CD14-positive monocyte (primary cell): ENCODE results near the gene OBSCN. TPM values are rescaled to one million over a fixed set of nuclear protein-coding genes. Genes with fewer than 3 reads are reported as not detected.

ENCODE experiments used
- DNase-seq, 3 donors: peaks; one replicate each; pipeline ENCODE4 v3.0.0-alpha.2; 2011 to 2022
- H2AFZ ChIP-seq: 2 replicates; pipeline ENCODE4 v1.6.0; 2012; ENCODE audit warnings: mild to moderate bottlenecking, low read depth, low read length, inconsistent platforms; ENCODE audit not compliant: insufficient read depth, poor library complexity, severe bottlenecking
- H3K27ac ChIP-seq, 2 donors: 1 replicate in 1 of 2; 2 replicates in 1 of 2; pipeline ENCODE4 v1.5.1; 2012 to 2013; ENCODE audit warnings: low read length in 2 of 2, control low read depth in 1 of 2, inconsistent platforms in 1 of 2, low read depth in 1 of 2, mild to moderate bottlenecking in 1 of 2
- H3K27me3 ChIP-seq, 2 donors: one replicate each; pipeline versions ENCODE4 v1.6.0 to v1.6.1; 2011 to 2013; ENCODE audit warnings: low read length in 2 of 2; ENCODE audit not compliant: control insufficient read depth in 2 of 2, insufficient read depth in 2 of 2
- H3K36me3 ChIP-seq, 2 donors: replicated peaks in 1 of 2; 1 replicate in 1 of 2; 2 replicates in 1 of 2; pipeline versions ENCODE4 v1.5.1 to v1.6.1; 2012 to 2013; ENCODE audit warnings: low read length in 2 of 2, control low read depth in 1 of 2, inconsistent platforms in 1 of 2, mild to moderate bottlenecking in 1 of 2; ENCODE audit not compliant: insufficient read depth in 2 of 2, control insufficient read depth in 1 of 2
- H3K4me1 ChIP-seq, 2 donors: 1 replicate in 1 of 2; 2 replicates in 1 of 2; pipeline versions ENCODE4 v1.5.1 to v1.6.1; 2012 to 2013; ENCODE audit warnings: low read length in 2 of 2, control low read depth in 1 of 2, inconsistent platforms in 1 of 2, mild to moderate bottlenecking in 1 of 2, moderate library complexity in 1 of 2; ENCODE audit not compliant: insufficient read depth in 2 of 2, control insufficient read depth in 1 of 2
- H3K4me2 ChIP-seq: replicated peaks from 2 replicates; pipeline ENCODE3; 2012; ENCODE audit warnings: low read length, moderate library complexity, mild to moderate bottlenecking; ENCODE audit not compliant: poor library complexity, severe bottlenecking; ENCODE audit errors: extremely low read depth
- H3K4me3 ChIP-seq, 3 experiments: fragments of 200-600 bp in 1 of 3; sonication (generic) in 1 of 3; replicated peaks in 1 of 3; 1 replicate in 2 of 3; 2 replicates in 1 of 3; pipeline ENCODE4 v1.5.1; 2011 to 2013; ENCODE audit warnings: low read length in 3 of 3, mild to moderate bottlenecking in 3 of 3, control low read depth in 2 of 3, low read depth in 2 of 3, inconsistent platforms in 1 of 3, moderate library complexity in 1 of 3
- H3K79me2 ChIP-seq: 2 replicates; pipeline ENCODE4 v1.6.0; 2012; ENCODE audit warnings: mild to moderate bottlenecking, control low read depth, inconsistent platforms, low read length, moderate library complexity; ENCODE audit not compliant: insufficient read depth
- H3K9ac ChIP-seq: 2 replicates; pipeline ENCODE4 v1.6.0; 2017; ENCODE audit warnings: low read length, mild to moderate bottlenecking; ENCODE audit not compliant: insufficient read depth, poor library complexity, severe bottlenecking
- H3K9me3 ChIP-seq, 2 donors: replicated peaks in 1 of 2; 1 replicate in 1 of 2; 2 replicates in 1 of 2; pipeline versions ENCODE4 v1.5.1 to v1.6.1; 2012 to 2013; ENCODE audit warnings: low read length in 2 of 2, control low read depth in 1 of 2; ENCODE audit not compliant: control insufficient read depth in 1 of 2, insufficient read depth in 1 of 2
- H4K20me1 ChIP-seq: 2 replicates; pipeline ENCODE4 v1.6.0; 2012; ENCODE audit warnings: mild to moderate bottlenecking, low read length, control low read depth, moderate library complexity; ENCODE audit not compliant: insufficient read depth
- H3K27ac Mint-ChIP-seq, 7 donors: one replicate each; pipeline ENCODE4 v1.8.0; 2020; ENCODE audit warnings: mild to moderate bottlenecking in 7 of 7, mixed read lengths in 7 of 7, moderate library complexity in 6 of 7, inconsistent platforms in 2 of 7
- H3K27me3 Mint-ChIP-seq, 3 donors: one replicate each; pipeline ENCODE4 v1.8.0; 2021 to 2022; ENCODE audit warnings: low read depth in 3 of 3, mild to moderate bottlenecking in 3 of 3, mixed read lengths in 3 of 3, moderate library complexity in 3 of 3, inconsistent platforms in 1 of 3
- H3K36me3 Mint-ChIP-seq, 2 donors: one replicate each; pipeline ENCODE4 v1.8.0; 2020; ENCODE audit warnings: mixed read lengths in 2 of 2, inconsistent platforms in 1 of 2, mild to moderate bottlenecking in 1 of 2
- H3K4me1 Mint-ChIP-seq: one replicate; pipeline ENCODE4 v1.8.0; 2020; ENCODE audit warnings: mild to moderate bottlenecking, mixed read lengths
- H3K4me3 Mint-ChIP-seq, 2 donors: one replicate each; pipeline ENCODE4 v1.8.0; 2020; ENCODE audit warnings: mild to moderate bottlenecking in 2 of 2, mixed read lengths in 2 of 2, moderate library complexity in 1 of 2
- H3K9me3 Mint-ChIP-seq, 7 donors: one replicate each; pipeline ENCODE4 v1.8.0; 2020 to 2022; ENCODE audit warnings: mixed read lengths in 7 of 7, mild to moderate bottlenecking in 6 of 7, moderate library complexity in 6 of 7, inconsistent platforms in 2 of 7
- WGBS: methylation state at CpG from one replicate; pipeline ENCODE4 v1.1.5; 2013; ENCODE audit warnings: missing lambda C conversion rate; ENCODE audit not compliant: insufficient coverage; 5-methylcytosine and 5-hydroxymethylcytosine counted together
- intact Hi-C, 2 donors: fragments of 100-400 bp; cut with micrococcal nuclease; formaldehyde crosslinking; loops; one replicate each; pipeline versions ENCODE4 v1.15.0 to v1.15.1; 2023
- polyA plus RNA-seq, 3 donors: library from polyadenylated mRNA; depleted of rRNA in 1 of 3; unstranded in 2 of 3; stranded (reverse) in 1 of 3; fragments of 300-500 nt in 2 of 3; fragments of >200 nt in 1 of 3; fragmentation: Illumina TruSeq in 2 of 3; gene quantifications; 1 replicate in 2 of 3; 2 replicates in 1 of 3; pipeline ENCODE4 v1.2.3, GENCODE V29; 2012 to 2021
- TF ChIP-seq, protein P1 (sequence below): fragments of 200-600 bp; IDR thresholded peaks from one replicate; pipeline ENCODE4 v1.8.0; 2022; ENCODE audit warnings: antibody characterized with exemption, mild to moderate bottlenecking

OBSCN gene
- polyA plus RNA-seq, 3 donors = 0.57 to 1.5 (median 0.76) TPM

DNA sequence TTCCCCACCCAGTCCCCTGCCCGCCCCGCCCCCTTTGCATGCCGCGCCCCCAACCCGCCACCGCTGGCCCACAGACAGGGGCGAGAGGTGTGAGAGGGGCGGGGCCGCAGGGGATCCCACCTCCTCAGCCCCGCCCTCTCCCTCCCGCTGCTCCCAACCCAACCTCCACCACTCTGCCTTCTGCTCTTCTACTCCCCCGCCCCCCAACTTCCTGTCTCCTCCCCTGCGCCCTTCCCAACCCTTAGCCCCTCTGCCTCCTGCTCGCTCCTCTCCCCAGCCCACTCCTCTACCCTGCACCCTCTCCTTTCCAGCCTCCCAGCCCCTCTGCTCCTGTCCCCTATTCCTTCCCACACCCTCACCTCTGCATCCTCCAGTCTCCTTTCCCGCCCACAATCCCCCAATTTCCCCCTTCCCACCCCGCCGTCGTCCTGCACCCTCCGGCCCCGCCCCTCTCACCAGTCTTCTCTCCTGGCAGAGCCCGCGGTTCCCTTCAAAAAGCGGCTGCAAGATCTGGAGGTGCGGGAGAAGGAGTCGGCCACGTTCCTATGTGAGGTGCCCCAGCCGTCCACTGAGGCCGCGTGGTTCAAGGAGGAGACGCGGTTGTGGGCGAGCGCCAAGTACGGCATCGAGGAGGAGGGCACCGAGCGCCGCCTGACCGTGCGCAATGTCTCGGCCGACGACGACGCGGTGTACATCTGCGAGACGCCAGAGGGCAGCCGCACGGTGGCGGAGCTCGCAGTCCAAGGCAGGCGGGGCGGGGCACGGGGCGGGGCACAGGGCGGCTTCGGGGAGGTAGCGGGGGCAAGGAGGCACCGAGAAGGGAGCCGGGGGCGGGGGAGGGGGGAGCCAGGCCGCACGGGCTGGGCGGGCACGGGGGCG lies 5.4 kb downstream of the OBSCN start:
- peaks cover 6 to 16% of the 10 kb centered on the region in 2 donors for H3K4me1 ChIP-seq
- no peaks in the 10 kb centered on the region for H4K20me1 ChIP-seq
- TF ChIP-seq, protein P1, sequence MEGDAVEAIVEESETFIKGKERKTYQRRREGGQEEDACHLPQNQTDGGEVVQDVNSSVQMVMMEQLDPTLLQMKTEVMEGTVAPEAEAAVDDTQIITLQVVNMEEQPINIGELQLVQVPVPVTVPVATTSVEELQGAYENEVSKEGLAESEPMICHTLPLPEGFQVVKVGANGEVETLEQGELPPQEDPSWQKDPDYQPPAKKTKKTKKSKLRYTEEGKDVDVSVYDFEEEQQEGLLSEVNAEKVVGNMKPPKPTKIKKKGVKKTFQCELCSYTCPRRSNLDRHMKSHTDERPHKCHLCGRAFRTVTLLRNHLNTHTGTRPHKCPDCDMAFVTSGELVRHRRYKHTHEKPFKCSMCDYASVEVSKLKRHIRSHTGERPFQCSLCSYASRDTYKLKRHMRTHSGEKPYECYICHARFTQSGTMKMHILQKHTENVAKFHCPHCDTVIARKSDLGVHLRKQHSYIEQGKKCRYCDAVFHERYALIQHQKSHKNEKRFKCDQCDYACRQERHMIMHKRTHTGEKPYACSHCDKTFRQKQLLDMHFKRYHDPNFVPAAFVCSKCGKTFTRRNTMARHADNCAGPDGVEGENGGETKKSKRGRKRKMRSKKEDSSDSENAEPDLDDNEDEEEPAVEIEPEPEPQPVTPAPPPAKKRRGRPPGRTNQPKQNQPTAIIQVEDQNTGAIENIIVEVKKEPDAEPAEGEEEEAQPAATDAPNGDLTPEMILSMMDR = peak; percentile 16
- Mint-ChIP-seq H3K36me3 (no peaks in the 10 kb centered on the region), H3K9me3 (peaks cover 0 to 3% (median 0%) of the 10 kb centered on the region in 7 donors), H3K27me3 (peaks cover 9 to 25% (median 24%) of the 10 kb centered on the region in 3 donors), H3K4me1 (peaks cover 6% of the 10 kb centered on the region), H3K27ac (peak overlapping the region in 1 of 7 donors; percentile 32), H3K4me3 (peak overlapping the region; percentile 75 to 88)
- WGBS = 2% methylated on average over 42 of the region's 67 CpGs
- DNase-seq = peak; percentile 76 to 81 (median 80)
- H3K4me3 ChIP-seq = peak overlapping the region; percentile 7 to 70 (median 33)
- no peaks in the 10 kb centered on the region for H3K79me2 ChIP-seq
- no peaks in the 10 kb centered on the region for H3K36me3 ChIP-seq
- H3K9ac ChIP-seq = no peak overlapping the region
- no peaks in the 10 kb centered on the region for H3K9me3 ChIP-seq
- H3K27me3 ChIP-seq = peaks cover 0 to 10% of the 10 kb centered on the region in 2 donors
- intact Hi-C loops = loop anchor here (5.0 to 10.0 kb wide), 3 partner anchors 78 to 304 kb away; partner anchors contain the start of gene TRIM11 (in 1 of the 2)
- peak overlapping the region; percentile 74 for H2AFZ ChIP-seq
- H3K27ac ChIP-seq = no peak overlapping the region
- peak overlapping the region; percentile 79 for H3K4me2 ChIP-seq

DNA sequence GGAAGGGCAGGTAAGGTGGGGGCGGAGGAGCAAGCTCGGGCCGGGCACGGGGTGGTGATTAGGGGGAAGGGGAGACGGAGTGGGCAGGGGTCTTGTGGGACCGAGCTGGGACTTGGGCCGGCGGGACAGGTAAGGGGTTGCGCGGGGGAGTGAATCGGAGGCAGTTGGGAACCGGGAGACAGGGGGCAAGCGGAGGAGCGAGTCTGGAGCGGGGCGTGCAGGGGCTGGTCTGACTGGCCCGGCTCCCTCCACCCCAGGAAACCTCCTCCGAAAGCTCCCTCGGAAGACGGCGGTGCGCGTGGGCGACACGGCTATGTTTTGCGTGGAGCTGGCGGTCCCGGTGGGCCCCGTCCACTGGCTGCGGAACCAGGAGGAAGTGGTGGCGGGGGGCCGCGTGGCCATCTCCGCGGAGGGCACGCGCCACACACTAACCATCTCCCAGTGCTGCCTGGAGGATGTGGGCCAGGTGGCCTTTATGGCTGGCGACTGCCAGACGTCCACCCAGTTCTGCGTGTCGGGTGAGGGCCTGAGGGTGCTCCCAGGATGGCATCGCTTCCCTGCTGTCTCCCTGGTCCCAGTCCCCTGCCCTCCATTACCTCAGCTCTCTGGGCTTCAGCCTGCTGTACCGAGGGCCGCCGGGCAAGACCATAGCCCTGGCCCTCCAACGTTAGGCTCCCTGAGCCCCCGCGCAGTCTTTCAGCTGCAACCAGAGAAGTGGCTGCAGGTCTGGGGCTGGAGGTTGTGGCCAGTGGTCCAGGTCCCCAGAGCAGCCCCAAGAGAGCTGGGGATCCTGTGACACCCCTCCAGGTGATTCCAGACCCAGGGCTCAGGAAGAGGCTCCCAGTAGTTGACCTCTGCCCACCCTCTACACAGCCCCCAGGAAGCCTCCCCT lies 6.3 kb downstream of the OBSCN start:
- Histone ChIP-seq H3K9me3 (no peaks in the 10 kb centered on the region), H2AFZ (peak overlapping the region; percentile 67), H3K4me2 (peak overlapping the region; percentile 79), H3K9ac (no peak overlapping the region), H3K27ac (no peak overlapping the region), H4K20me1 (no peaks in the 10 kb centered on the region), H3K79me2 (no peaks in the 10 kb centered on the region), H3K36me3 (no peaks in the 10 kb centered on the region), H3K4me1 (peaks cover 6 to 16% of the 10 kb centered on the region in 2 donors), H3K27me3 (peaks cover 0 to 10% of the 10 kb centered on the region in 2 donors), H3K4me3 (peak overlapping the region; percentile 23 to 70 (median 33))
- Mint-ChIP-seq H3K27me3 (peaks cover 9 to 25% (median 24%) of the 10 kb centered on the region in 3 donors), H3K27ac (peak overlapping the region in 3 of 7 donors; percentile 41 to 43 (median 41)), H3K36me3 (no peaks in the 10 kb centered on the region), H3K9me3 (peaks cover 0 to 3% (median 0%) of the 10 kb centered on the region in 7 donors), H3K4me1 (peaks cover 6% of the 10 kb centered on the region), H3K4me3 (peak overlapping the region; percentile 65 to 80)
- TF ChIP-seq, protein P1 = no peak
- intact Hi-C loops = loop anchor here (2.0 to 10.0 kb wide), 4 partner anchors 57 to 303 kb away; partner anchors contain the start of gene TRIM11 (in 1 of the 2)
- WGBS = 35% methylated on average over 38 of the region's 48 CpGs
- DNase-seq = no peak
